NCI-H510A (cell line): ENCODE results near the gene C5AR2.
"Not testable (repeated sequence)": the region's sequence is repeated elsewhere in the genome, so short reads cannot be mapped to it uniquely, and the experiment has no call there.

Experiments used
- DNase-seq: peaks from one replicate; lab custom pipeline; 2025; lab: John Stamatoyannopoulos, UW

Gene C5AR2

DNA sequence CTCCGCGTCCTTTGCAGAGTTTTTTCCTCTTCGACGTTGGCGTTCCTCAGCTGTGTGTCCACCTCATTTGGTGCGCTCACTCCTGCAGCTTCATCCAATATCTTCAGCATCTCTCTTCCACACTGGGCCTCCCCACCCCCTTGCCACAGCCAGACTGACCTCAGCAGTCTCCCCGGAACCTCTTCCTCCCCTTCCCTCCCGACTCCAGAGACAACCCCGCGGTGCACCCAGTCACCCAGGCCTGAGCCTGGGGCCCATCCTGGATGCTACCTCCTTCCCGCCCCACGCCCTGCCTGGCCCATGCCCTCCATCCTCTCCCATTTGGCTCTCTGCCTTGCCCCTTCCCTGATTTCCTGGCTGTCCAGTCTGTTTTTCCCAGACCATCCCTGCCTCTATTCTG lies 8.1 kb upstream of the C5AR2 start:
- no peak for DNase-seq

DNA sequence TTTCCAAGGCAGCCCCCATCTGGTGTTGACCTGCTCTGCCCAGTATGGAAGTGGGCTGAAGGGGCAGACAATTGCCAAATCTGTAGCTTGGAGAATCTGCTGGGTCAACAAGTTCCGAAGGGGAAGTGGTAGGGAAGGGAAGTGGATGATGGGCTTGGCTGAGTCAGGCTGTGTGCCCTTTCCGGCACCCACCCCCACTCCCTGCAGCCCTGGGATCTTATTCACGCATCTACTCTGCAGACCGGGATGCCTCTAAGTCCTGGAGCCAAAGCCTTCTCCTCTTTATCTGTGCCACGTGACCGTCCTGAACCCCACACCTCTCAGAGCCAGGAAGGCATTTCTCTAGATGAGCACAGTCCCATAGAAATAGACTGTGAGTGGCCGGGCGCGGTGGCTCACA lies 7.5 kb upstream of the C5AR2 start:
- no peak for DNase-seq

DNA sequence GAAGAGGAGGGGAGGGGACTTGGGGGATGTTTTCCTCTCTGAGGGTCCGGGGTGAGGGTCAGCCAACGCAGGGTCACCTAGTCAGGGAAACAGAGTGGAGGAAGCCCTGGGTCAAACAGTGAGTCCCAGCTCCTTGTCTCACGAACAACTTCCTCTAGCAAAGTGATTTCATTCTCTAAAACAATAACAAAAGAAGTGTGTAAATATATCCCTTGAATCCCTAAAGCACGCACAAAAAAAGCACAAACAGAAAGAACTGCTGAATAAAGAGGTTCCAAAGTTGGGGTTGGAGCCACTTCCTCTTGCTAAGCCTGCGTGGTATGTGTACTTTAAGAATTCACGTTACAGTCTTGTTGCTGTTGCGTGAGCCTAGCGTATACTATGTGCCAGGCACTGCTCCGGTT lies 1.5 kb upstream of the C5AR2 start:
- no peak for DNase-seq

DNA sequence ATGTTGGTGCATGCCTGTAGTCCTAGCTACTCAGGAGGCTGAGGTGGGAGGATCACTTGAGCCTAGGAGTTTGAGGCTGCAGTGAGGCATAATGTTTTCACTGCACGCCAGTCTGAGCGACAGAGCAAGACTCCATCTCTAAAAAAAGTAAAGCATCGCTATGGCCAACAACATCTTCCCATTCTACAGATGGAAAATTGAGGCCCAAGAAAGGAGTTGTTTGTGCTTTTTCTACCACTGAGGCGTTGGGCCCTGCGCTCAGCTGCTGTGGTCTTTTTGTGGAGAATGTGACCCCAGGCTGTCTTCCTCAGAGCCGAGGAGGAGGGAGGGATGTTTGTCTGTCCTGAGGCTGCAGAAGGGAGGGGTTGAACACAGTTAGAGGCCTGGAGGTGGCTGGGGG lies 485 bp upstream of the C5AR2 start:
- no peak for DNase-seq

DNA sequence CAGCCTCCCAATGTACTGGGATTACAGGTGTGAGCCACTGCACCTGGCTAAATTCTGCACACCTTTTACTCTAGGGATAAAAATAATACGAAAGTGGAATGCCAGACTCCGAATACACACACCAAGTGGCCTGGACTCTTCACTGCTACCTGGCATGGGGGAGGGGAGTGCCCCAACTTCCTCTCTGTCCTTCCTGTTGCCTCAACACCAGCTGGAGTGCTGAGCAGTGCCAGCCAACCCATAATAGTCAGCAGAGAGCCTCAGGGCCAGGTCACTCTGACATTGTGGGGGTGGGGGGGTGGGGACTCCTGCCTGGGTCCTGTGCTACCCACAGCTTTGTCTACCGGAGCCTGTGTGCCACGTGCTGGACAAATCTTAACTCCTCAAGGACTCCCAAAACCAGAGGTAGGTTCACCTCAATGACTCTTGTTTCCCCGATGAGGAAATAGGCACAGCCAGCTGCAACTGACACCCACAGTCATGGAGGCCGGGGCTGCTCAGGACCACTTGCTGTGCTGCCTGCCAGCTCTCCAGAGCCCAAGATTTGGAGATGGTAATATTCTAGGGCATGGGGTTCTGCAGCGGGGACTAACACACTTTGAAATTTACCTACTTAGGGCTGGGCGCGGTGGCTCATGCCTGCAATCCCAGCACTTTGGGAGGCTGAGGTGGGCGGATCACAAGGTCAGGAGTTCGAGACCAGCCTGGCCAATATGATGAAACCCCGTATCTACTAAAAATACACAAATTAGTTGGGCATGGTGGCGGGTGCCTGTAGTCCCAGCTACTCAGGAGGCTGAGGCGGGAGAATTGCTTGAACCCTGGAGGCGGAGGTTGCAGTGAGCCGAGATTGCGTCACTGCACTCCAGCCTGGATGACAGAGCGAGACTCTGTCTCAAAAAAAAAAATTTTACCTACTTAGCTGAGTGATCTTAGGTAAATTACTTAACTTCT lies 5.1 kb downstream of the C5AR2 start:
- peak; percentile 20 for DNase-seq

DNA sequence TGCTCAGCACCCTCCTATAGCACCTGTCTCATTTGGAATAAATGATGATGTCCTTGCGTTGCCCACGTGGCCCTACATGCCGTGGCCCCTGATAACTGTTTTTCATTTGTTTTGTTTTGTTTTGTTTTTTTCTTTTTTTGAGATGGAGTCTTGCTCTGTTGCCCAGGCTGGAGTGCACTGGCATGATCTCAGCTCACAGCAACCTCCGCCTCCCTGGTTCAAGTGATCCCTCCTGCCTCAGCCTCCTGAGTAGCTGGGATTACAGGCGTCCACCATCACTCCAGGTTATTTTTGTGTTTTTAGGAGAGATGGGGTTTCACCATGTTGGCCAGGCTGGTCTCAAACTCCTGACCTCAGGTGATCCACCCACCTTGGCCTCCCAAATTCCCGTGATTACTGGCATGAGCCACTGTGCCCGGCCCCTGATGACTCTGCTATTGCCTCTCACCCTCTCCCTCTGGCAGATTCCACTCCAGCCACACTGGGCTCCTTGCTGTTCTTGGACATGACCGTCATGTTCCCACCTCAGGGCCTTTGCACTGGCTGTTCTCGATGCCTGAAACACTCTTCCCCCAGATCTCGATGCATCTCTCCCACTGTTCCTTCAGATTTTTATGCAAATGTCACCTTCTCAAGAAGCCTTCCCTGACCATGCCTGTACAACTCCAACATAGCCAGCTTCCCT lies 7.4 kb downstream of the C5AR2 start:
- no peak for DNase-seq

DNA sequence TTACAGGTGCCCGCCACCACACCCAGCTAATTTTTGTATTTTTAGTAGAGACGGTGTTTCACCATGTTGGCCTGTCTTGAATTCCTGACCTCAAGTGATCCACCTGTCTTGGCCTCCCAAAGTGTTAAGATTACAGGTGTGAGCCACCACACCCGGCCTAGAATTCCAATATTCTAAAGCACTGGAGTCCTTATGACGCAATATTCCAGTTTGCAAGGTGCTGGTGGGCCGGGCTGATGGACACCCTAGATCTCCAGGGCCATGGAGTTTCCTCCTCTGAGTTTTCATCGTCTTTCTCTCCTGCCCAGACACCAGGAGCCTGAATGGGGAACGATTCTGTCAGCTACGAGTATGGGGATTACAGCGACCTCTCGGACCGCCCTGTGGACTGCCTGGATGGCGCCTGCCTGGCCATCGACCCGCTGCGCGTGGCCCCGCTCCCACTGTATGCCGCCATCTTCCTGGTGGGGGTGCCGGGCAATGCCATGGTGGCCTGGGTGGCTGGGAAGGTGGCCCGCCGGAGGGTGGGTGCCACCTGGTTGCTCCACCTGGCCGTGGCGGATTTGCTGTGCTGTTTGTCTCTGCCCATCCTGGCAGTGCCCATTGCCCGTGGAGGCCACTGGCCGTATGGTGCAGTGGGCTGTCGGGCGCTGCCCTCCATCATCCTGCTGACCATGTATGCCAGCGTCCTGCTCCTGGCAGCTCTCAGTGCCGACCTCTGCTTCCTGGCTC lies 8.7 kb downstream of the C5AR2 start:
- no peak for DNase-seq

DNA sequence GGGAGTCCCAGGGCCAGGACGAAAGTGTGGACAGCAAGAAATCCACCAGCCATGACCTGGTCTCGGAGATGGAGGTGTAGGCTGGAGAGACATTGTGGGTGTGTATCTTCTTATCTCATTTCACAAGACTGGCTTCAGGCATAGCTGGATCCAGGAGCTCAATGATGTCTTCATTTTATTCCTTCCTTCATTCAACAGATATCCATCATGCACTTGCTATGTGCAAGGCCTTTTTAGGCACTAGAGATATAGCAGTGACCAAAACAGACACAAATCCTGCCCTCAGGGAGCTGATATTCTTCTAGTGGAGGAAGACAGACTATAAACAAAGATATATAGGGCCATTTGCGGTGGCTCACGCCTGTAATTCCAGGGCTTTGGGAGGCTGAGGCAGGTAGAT lies 9.8 kb downstream of the C5AR2 start:
- no peak for DNase-seq

DNA sequence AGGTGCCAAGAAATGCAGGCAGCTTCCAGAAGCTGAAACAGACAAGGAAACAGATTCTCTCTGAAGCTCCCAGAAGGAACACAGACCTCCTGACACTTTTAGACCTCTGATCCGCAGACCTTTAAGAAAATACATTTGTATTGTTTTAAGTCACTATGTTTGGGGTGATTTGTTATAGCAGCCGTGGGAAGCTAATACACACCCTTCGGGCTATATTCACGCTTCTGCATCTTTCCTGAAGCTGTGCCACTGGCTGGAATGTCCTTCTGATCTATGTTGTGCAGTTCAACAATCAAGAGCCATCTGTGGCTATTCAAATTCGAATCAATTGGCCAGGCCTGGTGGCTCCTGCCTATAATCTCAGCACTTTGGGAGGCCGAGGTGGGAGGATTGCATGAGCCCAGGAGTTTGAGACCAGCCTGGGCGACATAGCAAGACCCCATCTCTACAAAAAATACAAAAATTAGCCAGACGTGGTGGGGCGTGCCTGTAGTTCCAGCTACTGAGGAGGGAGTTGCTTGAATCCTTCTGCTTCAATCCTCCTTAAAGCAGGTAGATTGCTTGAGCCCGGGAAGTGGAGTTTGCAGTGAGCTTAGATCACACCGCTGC lies 11.3 kb downstream of the C5AR2 start:
- DNase-seq: no peak

DNA sequence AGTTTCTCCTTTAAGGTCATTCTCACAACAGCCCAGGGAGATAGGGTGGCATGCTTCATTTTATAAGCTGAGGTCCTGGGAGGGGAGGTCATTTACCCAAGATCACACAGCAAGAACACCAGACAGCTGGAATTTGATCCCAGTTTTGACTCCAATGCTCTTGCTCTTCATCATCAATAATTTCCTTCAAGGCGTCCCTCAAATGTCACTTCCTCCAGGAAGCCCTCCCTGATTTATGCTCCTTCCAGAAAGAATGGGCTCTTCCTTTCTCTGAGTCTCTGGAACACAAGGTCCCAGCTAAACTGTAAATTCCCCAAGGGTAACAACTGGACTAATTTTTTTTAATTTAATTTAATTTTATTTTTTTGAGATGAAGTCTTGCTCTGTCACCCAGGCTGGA lies 12.4 kb downstream of the C5AR2 start:
- no peak for DNase-seq

DNA sequence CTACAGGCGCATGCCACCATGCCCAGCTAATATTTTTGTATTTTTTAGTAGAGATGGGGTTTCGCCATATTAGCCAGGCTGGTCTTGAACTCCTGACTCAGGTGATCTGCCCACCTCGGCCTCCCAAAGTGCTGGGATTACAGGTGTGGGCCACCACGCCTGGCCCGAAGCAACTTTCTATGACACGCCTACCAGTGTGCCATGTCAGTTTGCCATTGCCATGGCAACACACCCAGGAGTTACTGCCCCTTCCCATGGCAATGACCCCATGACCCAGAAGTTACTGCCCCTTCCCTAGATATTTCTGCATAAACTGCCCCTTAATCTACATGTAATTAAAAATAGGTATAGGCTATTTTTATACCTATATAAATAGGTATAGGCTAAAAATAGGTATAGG lies 14.0 kb downstream of the C5AR2 start:
- DNase-seq: not testable (repeated sequence)

DNA sequence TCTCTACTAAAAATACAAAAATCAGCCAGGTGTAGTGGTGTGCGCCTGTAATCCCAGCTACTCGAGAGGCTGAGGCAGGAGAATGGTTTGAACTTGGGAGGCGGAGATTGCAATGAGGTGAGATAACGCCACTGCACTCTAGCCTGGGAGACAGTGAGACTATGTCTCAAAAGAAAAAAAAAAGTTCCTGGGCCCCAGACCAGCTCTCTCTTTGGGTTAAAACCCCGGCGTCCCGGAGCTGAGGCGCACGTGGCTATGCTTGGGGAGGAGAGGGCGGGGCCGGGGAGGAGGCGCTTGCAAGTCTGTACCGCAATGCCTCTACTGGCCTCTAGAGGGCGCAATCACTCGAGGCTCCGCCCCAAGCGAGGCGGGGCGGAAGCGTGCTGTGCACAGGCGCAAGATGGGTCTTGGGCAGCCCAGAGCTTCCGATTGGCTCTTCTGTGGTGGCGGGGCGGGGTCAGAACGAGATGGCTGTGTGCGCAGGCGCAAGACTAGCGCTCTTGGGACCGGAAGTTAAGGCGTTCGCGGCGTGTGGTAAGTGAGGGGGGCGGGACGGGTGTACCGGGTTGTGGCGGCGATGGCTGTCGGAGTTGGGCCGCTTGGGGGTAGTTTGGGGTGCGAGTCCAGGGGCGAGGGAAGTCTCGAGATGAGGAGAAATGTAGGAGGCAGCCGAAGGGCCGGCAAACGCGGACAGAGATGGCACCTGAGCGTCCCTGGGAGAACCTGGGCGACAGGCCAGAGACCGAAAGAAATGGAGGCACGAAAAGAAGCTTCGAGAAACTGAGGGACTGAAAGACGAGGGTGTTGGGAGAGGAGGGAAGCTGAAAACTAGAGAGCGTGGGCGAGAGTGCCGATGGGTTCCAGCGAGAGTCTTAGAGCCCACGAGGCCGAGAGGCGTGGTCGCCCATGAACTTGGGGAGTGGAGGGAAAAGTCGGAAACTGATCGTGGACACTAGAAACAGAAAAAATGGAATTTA lies 17.1 kb downstream of the C5AR2 start, which contains the start of gene DHX34:
TSS of gene DHX34 (plus strand) at position 497 of the 977 bp plus-strand sequence. CDS start 3,716 bp downstream, outside the sequence.
- peak; percentile 93 for DNase-seq

DNA sequence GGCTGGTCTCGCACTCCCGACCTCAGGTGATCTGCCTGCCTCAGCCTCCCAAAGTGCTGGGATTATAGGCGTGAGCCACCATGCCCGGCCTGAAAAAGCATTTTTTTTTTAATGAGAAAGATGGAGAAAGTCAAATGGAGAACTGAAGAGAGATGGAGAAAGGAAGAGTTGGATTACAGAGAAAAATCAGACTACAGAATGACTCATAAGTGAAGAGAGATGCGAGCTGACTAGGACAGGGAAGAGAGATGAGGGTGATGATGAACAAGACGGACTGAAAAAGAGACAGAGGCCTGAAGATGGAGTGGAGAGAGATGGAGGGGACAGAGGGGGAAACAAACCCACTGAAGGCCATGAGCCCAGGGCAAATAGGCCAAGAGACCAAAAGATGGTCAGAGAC lies 18.7 kb downstream of the C5AR2 start:
- DNase-seq: no peak

DNA sequence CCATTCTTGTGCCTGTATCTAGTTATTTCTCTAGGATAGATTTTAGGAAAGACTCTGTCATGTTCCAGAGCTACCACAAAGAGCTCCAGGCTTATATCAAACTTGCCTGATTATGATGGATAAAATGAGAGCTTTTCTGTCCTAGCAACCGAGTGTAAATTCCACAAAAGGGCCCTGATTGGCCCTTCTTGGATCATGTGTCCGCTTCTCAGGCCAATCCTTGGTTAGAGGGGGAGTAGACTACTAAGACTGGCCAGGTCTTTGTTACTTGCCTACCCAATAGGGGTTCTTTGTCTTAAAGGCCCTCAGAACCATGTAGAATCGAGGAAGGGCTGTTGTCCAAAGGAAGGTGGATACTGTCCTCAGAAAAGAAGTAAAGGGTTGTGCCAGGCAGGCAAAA lies 19.6 kb downstream of the C5AR2 start:
- DNase-seq: no peak

DNA sequence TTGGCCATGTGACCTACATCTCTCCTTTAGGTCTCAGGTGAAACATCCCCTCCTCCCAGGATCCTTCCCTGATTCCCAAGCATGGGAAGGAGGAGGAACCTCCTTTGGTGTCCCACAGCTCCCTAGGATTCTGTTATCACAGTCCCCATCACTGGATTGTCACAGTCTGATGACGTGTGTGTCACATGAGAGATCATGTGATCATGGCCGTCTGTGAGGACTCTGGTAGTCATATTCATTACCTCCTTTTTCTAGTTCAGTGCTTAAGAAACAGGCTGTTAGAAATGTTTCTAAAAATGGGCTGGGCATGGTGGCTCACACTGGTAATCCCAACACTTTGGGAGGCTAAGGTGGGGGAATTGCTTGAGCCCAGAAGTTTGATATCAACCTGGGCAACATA lies 20.1 kb downstream of the C5AR2 start:
- no peak for DNase-seq

DNA sequence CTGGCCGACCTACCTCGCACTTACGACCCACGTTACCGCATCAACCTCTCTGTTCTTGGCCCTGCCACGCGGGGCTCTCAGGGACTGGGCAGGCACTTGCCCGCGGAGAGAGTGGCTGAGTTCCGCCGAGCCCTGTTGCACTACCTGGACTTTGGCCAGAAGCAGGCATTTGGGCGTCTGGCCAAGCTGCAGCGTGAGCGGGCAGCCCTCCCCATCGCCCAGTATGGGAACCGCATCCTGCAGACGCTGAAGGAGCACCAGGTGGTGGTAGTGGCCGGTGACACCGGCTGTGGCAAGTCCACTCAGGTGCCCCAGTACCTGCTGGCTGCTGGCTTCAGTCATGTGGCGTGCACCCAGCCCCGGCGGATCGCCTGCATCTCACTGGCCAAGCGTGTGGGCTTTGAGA lies 21.3 kb downstream of the C5AR2 start:
- no peak for DNase-seq

DNA sequence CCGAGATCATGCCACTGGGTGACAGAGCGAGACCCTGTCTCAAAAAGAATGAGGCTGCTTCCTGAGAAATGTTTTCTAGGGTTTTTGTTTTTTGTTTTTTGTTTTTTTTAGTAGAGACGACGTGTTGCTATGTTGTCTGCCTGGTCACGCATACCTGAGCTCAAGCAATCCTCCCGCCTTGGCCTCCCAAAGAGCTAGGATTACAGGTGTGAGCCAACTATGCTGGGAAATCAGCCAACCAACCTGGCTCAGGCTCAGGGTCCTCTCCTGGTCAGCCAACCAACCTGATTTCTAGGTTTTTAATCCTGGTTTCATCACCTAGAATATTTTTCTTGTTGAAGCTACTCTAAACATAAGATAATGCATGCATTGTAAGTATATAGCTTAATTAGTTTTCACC lies 24.9 kb downstream of the C5AR2 start:
- DNase-seq: no peak

DNA sequence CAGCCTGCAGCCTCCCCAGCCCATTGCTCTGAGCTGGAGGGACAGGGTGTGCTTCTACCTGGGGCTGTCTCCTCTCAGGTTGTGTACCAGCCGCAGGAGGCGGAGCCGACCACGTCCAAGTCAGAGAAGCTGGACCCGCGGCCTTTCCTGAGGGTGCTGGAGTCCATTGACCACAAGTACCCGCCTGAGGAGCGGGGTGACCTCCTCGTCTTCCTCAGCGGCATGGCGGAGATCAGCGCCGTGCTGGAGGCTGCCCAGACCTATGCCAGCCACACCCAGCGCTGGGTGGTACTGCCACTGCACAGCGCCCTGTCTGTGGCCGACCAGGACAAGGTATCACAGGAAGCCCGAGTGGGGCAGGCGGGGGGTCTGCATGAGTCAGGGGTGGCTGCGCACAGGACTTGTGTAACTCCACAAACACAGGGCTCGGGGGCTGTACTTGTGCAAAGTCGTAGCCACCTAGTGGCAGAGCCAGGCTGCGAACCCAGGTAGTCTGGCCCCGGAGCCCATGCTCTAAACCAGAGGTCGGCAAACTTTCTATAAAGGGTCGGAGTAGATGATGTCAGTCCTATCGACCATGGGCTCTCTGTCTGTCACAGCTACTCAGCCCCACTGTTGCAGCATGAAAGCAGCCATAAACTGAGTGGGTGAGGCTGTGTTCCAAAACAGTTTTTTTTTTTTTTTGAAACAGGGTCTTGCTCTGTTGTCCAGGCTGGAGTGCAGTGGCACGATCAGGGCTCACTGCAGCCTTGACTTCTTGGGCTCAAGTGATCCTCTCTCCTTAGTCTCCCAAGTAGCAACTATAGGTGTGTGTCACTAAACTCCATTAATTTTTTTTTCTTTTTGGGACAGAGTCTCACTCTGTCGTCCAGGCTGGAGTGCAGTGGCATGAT lies 26.1 kb downstream of the C5AR2 start:
- no peak for DNase-seq

DNA sequence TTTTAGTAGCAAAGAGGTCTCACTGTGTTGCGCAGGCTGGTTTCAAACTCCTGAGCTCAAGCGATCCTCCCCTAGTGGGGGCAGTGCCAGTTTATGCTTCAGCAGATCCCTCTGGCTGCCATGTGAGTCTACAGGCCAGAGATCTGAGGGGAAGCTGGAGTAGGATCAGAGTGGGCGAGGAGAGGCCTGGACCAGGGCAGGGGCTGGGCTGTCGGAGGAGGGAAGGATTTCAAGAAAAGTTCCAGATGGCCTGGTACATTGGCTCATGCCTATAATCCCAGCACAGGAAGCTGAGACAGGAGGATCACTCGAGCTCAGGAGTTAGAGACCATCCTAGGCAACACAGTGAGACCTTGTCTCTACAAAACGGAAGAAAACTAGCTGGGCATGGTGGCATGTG lies 27.0 kb downstream of the C5AR2 start:
- no peak for DNase-seq

DNA sequence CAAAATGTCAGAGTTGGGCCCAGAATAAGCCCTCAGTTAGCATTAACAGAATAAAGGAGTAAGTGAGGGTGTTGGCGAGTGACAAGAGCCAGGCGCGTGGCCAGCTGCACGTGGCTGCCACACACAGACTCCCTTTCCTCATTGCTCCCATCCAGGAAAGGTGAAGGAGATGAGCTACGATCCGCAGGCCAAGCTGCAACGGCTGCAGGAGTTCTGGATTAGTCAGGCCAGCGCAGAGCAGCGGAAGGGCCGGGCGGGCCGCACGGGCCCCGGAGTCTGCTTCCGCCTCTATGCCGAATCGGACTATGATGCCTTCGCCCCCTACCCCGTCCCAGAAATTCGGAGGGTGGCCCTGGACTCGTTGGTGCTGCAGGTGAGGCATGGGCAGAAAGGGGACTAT lies 30.3 kb downstream of the C5AR2 start:
- DNase-seq: no peak
